Psoas muscle (tissue), 8 donors: Measurements from ENCODE around the gene PICALM. TPM values are rescaled to one million over a fixed set of nuclear protein-coding genes. Genes with fewer than 3 reads are reported as not detected.

Experiments used
- ATAC-seq, 4 donors: fragments of 200-7000 bp; cut with Tn5 transposase; one replicate each; pipeline ENCODE4 v1.9.1; 2020; ENCODE audit warnings: moderate library complexity in 3 of 4, mild to moderate bottlenecking in 2 of 4
- DNase-seq, 2 donors: peaks; one replicate each; pipeline ENCODE4 v3.0.0-alpha.2; 2020
- H3K27ac ChIP-seq: fragments of 200-600 bp; one replicate; pipeline ENCODE4 v1.8.0; 2022
- H3K27me3 ChIP-seq, 3 donors: fragments of 200-600 bp in 1 of 3; one replicate each; pipeline versions ENCODE4 v1.6.1 to v1.8.0; 2013 to 2022; ENCODE audit warnings: low read length in 2 of 3, mild to moderate bottlenecking in 2 of 3, moderate library complexity in 1 of 3; ENCODE audit not compliant: insufficient read depth in 3 of 3
- H3K36me3 ChIP-seq, 2 donors: fragments of 200-600 bp in 1 of 2; one replicate each; pipeline versions ENCODE4 v1.6.1 to v1.8.0; 2013 to 2022; ENCODE audit warnings: low read depth in 1 of 2, mild to moderate bottlenecking in 1 of 2, moderate library complexity in 1 of 2; ENCODE audit not compliant: insufficient read depth in 1 of 2
- H3K4me1 ChIP-seq: fragments of 200-600 bp; one replicate; pipeline ENCODE4 v1.8.0; 2022
- H3K4me3 ChIP-seq: fragments of 200-600 bp; one replicate; pipeline ENCODE4 v1.8.0; 2022; ENCODE audit warnings: mild to moderate bottlenecking
- H3K9me3 ChIP-seq: fragments of 200-600 bp; one replicate; pipeline ENCODE4 v1.8.0; 2022
- CTCF ChIP-seq: fragments of 200-600 bp; IDR thresholded peaks from one replicate; pipeline ENCODE4 v1.8.0; 2022; ENCODE audit warnings: antibody characterized with exemption
- WGBS, 3 donors: extraction: QIAGEN DNeasy Blood & Tissue Kit; methylation state at CpG; one replicate each; pipeline versions ENCODE4 v1.1.6 to v1.1.7; 2013; 5-methylcytosine and 5-hydroxymethylcytosine counted together
- intact Hi-C, 2 donors: fragments of 100-400 bp; cut with DNase I; formaldehyde crosslinking; loops; one replicate each; pipeline versions ENCODE4 v1.11.0 to v1.14.2; 2022
- polyA plus RNA-seq, 3 donors: library from polyadenylated mRNA; stranded (reverse); fragments of 200-250 nt; gene quantifications; one replicate each; pipeline ENCODE4 v1.2.3, GENCODE V29; 2013
- total RNA-seq, 4 donors: library from RNA; stranded (reverse); fragmentation: NEBNext Ultra II Directional in 2 of 4; extraction: Animal tissue kit (Norgen Biotek cat#: 25700) in 2 of 4; gene quantifications; one replicate each; pipeline versions ENCODE4 v1.2.1 to v1.2.4, GENCODE V29; 2021 to 2023
- donor health status: healthy with polysubstance abuse.
- donor health status: DM: no; HTN: no; CAD: no; lungs with moderate emphysema.
- donor health status: Bipolar disorder and iron deficiency.
- donor health status: healthy.
- donor health status: DM: yes; HTN: yes; CAD: no.
- donor health status: DM: no; HTN: no; CAD: no.
- donor health status: DM: no; HTN: no; CAD: no.
- donor health status: DM: yes; HTN: yes; CAD: no.

PICALM gene
- total and polyA plus RNA-seq, 7 donors: 42.0 to 123 (median 89.1) TPM

- ATAC-seq (no peak), DNase-seq (no peak)
- Histone ChIP-seq H3K4me1 (peaks cover 45% of the 10 kb centered on the region), H3K9me3 (no peaks in the 10 kb centered on the region), H3K27ac (peak overlapping the region; percentile 98), H3K36me3 (no peaks in the 10 kb centered on the region), H3K4me3 (peak overlapping the region; percentile 96), H3K27me3 (no peaks in the 10 kb centered on the region)
- TF ChIP-seq CTCF: no peak
- intact Hi-C loops: loop anchor here in 1 of 2 donors (5.0 to 10.0 kb wide), 3 partner anchors 35 to 125 kb away; no protein-coding TSS in a partner anchor
- WGBS, 3 donors: 1% methylated on average over 11 of the region's 11 CpGs
These were observed 1.7 kb downstream of the PICALM start for GRCh38 chr11:86067009-86067850.

DNA sequence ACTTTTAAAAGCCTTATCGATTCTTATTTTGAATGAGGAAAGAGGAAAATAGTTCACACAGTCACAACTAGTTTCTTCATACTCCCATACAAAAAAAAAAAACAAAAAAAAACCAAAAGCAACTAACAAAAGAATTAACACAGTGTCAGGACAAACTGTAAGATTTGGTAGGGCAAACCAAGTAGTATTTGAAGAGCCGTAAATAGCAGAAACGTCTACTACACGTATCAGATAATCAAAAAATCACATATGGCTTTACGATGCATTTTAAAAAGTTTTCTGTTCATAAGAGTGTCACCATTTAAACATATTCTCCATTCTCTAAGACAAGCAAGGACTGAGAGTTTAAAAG, 2.3 kb downstream of the PICALM start:
- ATAC-seq (no peak), DNase-seq (no peak)
- Histone ChIP-seq H3K27me3 (no peaks in the 10 kb centered on the region), H3K9me3 (no peaks in the 10 kb centered on the region), H3K27ac (peak overlapping the region; percentile 98), H3K36me3 (no peaks in the 10 kb centered on the region), H3K4me3 (peak overlapping the region; percentile 96), H3K4me1 (peaks cover 48% of the 10 kb centered on the region)
- no peak for TF ChIP-seq CTCF
- intact Hi-C loops: loop anchor here in 1 of 2 donors (5.0 to 10.0 kb wide), 3 partner anchors 34 to 126 kb away; no protein-coding TSS in a partner anchor
- 0 to 2% (median 1%) methylated on average over 5 of the region's 5 CpGs for WGBS, 3 donors

- peak overlapping the region; percentile 98 for H3K27ac ChIP-seq
- H3K4me1 ChIP-seq: peaks cover 54% of the 10 kb centered on the region
- WGBS, 3 donors: 2 to 8% (median 4%) methylated on average over 3 of the region's 3 CpGs
- ATAC-seq (no peak), DNase-seq (no peak)
- no peaks in the 10 kb centered on the region for H3K9me3 ChIP-seq
- H3K4me3 ChIP-seq: peak overlapping the region; percentile 96
- intact Hi-C loops: loop anchor here in 1 of 2 donors (5.0 to 10.0 kb wide), 3 partner anchors 34 to 126 kb away; no protein-coding TSS in a partner anchor
- no peaks in the 10 kb centered on the region for H3K36me3 ChIP-seq
- no peak for TF ChIP-seq CTCF
- no peaks in the 10 kb centered on the region for H3K27me3 ChIP-seq
These were observed 2.9 kb downstream of the PICALM start for GRCh38 chr11:86066033-86066432.

- ATAC-seq: no peak
- TF ChIP-seq CTCF: no peak
- Histone ChIP-seq H3K9me3 (no peaks in the 10 kb centered on the region), H3K27me3 (no peaks in the 10 kb centered on the region), H3K27ac (peak overlapping the region; percentile 98), H3K4me1 (peaks cover 62% of the 10 kb centered on the region), H3K36me3 (no peaks in the 10 kb centered on the region), H3K4me3 (peak overlapping the region; percentile 96)
- WGBS, 3 donors: 66 to 77% (median 70%) methylated on average over 5 of the region's 5 CpGs
- no peak for DNase-seq
- intact Hi-C loops: loop anchor here in 1 of 2 donors (10.0 kb wide), 1 partner anchor 50 kb away; no protein-coding TSS in a partner anchor
These were observed 4.6 kb downstream of the PICALM start for GRCh38 chr11:86064220-86064803.
